OCI-LY1 (cell line): ENCODE measurements around the gene CHKA.

ENCODE experiments used
- CTCF ChIP-seq: fragments of 200-600 bp; sonication (generic), shearing (Covaris generic); IDR thresholded peaks from 2 replicates; pipeline ENCODE4 v1.5.1; 2017; ENCODE audit warnings: mild to moderate bottlenecking, antibody characterized with exemption, low read length, moderate library complexity, mixed read lengths
- EZH2 ChIP-seq: fragments of 200-600 bp; sonication (generic), shearing (Covaris generic); IDR thresholded peaks from 2 replicates; pipeline ENCODE4 v1.8.0; 2017; ENCODE audit warnings: borderline replicate concordance, mixed run types, mild to moderate bottlenecking, antibody characterized with exemption, low read length, moderate library complexity, mixed read lengths

- no peak for TF ChIP-seq CTCF
- no peak for TF ChIP-seq EZH2
These were observed 30.9 kb downstream of the CHKA start for GRCh38 chr11:68090287-68090686.
